Endothelial cell of umbilical vein (primary cell): ENCODE measurements around the gene FBH1. TPM values are rescaled to one million over a fixed set of nuclear protein-coding genes. Genes with fewer than 3 reads are reported as not detected.

Experiments used
- BruUV-seq: library from RNA; stranded (reverse); fragments of 400-500 nt; replicated peaks from 2 replicates; lab custom pipeline; 2021; lab: Mats Ljungman, UMichigan
- CTCF ChIA-PET: fragments of 300-600, 350-600 bp; sonication (Branson Sonifier 250); formaldehyde crosslinking; loops from one replicate; lab custom pipeline; 2021; ENCODE audit warnings: antibody characterized with exemption, inconsistent platforms; lab: Charles Lee
- POLR2A ChIA-PET: fragments of 300-600, 350-600 bp; sonication (Branson Sonifier 250); formaldehyde crosslinking; loops from one replicate; lab custom pipeline; 2021; ENCODE audit warnings: antibody characterized with exemption, inconsistent platforms; lab: Charles Lee
- DNase-seq: peaks from one replicate; pipeline ENCODE4 v3.0.0-alpha.2; 2011; ENCODE audit warnings: low read depth, low spot score
- FAIRE-seq: peaks from 2 replicates; lab custom pipeline; 2011; peaks lifted over from hg19 to GRCh38; lab: Jason Lieb, UNC
- H2AFZ ChIP-seq: 2 replicates; pipeline ENCODE4 v1.6.0; 2012; ENCODE audit warnings: low read depth, low read length, control low read depth, inconsistent platforms
- H3K27ac ChIP-seq: 2 replicates; pipeline ENCODE4 v1.5.1; 2011; ENCODE audit warnings: low read depth, mild to moderate bottlenecking, control low read depth, low read length, moderate library complexity; ENCODE audit not compliant: insufficient read depth
- H3K27me3 ChIP-seq, 2 experiments: 2 replicates each; pipeline versions ENCODE4 v1.6.0 to v1.6.1; 2011; ENCODE audit warnings: low read length in 2 of 2, mixed read lengths in 1 of 2; ENCODE audit not compliant: control insufficient read depth in 2 of 2, insufficient read depth in 2 of 2
- H3K36me3 ChIP-seq, 2 experiments: 2 replicates in 1 of 2; 3 replicates in 1 of 2; pipeline ENCODE4 v1.5.1; 2011; ENCODE audit warnings: low read length in 2 of 2, mild to moderate bottlenecking in 1 of 2, moderate library complexity in 1 of 2; ENCODE audit not compliant: control insufficient read depth in 2 of 2, insufficient read depth in 2 of 2; ENCODE audit errors: extremely low read depth in 1 of 2
- H3K4me1 ChIP-seq: 3 replicates; pipeline ENCODE4 v1.5.1; 2011; ENCODE audit warnings: mild to moderate bottlenecking, low read length; ENCODE audit not compliant: control insufficient read depth, insufficient read depth; ENCODE audit errors: extremely low read depth
- H3K4me2 ChIP-seq: 2 replicates; pipeline ENCODE4 v1.6.1; 2011; ENCODE audit warnings: low read length, control low read depth, mixed read lengths; ENCODE audit not compliant: insufficient read depth
- H3K4me3 ChIP-seq, 3 experiments: fragments of 200-600 bp in 1 of 3; sonication (generic), shearing (Covaris generic) in 1 of 3; replicated peaks in 1 of 3; 2 replicates each; pipeline ENCODE4 v1.5.1; 2011 to 2016; ENCODE audit warnings: control low read depth in 3 of 3, low read length in 3 of 3, mild to moderate bottlenecking in 2 of 3, inconsistent platforms in 1 of 3, low read depth in 1 of 3, moderate library complexity in 1 of 3; ENCODE audit not compliant: insufficient read depth in 1 of 3
- H3K79me2 ChIP-seq: 2 replicates; pipeline ENCODE4 v1.6.0; 2012; ENCODE audit warnings: low read length, inconsistent platforms; ENCODE audit not compliant: control insufficient read depth, insufficient read depth
- H3K9ac ChIP-seq: replicated peaks from 2 replicates; pipeline ENCODE3; 2011; ENCODE audit warnings: low read length, control low read depth; ENCODE audit not compliant: insufficient read depth; ENCODE audit errors: extremely low read depth
- H3K9me1 ChIP-seq: replicated peaks from 3 replicates; pipeline ENCODE4 v1.6.0; 2011; ENCODE audit warnings: mild to moderate bottlenecking, low read length; ENCODE audit not compliant: control insufficient read depth, insufficient read depth; ENCODE audit errors: extremely low read depth
- H3K9me3 ChIP-seq: replicated peaks from 2 replicates; pipeline ENCODE4 v1.5.1; 2012; ENCODE audit warnings: low read length, inconsistent platforms; ENCODE audit not compliant: control insufficient read depth, insufficient read depth
- H4K20me1 ChIP-seq: replicated peaks from 2 replicates; pipeline ENCODE3; 2011; ENCODE audit warnings: mild to moderate bottlenecking, low read length; ENCODE audit not compliant: control insufficient read depth, insufficient read depth; ENCODE audit errors: extremely low read depth
- EZH2 ChIP-seq: IDR thresholded peaks from 2 replicates; pipeline ENCODE4 v1.6.1; 2012; ENCODE audit warnings: borderline replicate concordance, low read depth, mild to moderate bottlenecking, moderate library complexity, low read length, inconsistent platforms; ENCODE audit not compliant: severe bottlenecking
- FOS ChIP-seq: IDR thresholded peaks from 2 replicates; pipeline ENCODE4 v1.6.1; 2011; ENCODE audit warnings: mild to moderate bottlenecking, low read length, moderate library complexity, borderline replicate concordance; ENCODE audit not compliant: insufficient read depth
- GATA2 ChIP-seq: IDR thresholded peaks from 2 replicates; pipeline ENCODE4 v1.7.0; 2011; ENCODE audit warnings: low read depth, mild to moderate bottlenecking, moderate library complexity, mixed read lengths, low read length; ENCODE audit not compliant: insufficient read length, insufficient read depth
- JUN ChIP-seq: IDR thresholded peaks from 2 replicates; pipeline ENCODE4 v1.6.1; 2011; ENCODE audit warnings: borderline replicate concordance, low read depth; ENCODE audit not compliant: insufficient read length, insufficient read depth
- MYC ChIP-seq: IDR thresholded peaks from one replicate; pipeline ENCODE4 v1.6.1; 2011; ENCODE audit warnings: mild to moderate bottlenecking, low read depth, low read length
- POLR2A ChIP-seq: IDR thresholded peaks from 2 replicates; pipeline ENCODE4 v1.6.1; 2012; ENCODE audit warnings: low read depth, mild to moderate bottlenecking, control low read depth, low read length
- POLR2AphosphoS5 ChIP-seq: IDR thresholded peaks from 2 replicates; pipeline ENCODE4 v1.6.1; 2012; ENCODE audit warnings: low read depth, mild to moderate bottlenecking, control low read depth, low read length, moderate library complexity; ENCODE audit not compliant: insufficient read depth
- dilution Hi-C: fragments of 300-500 bp; cut with MboI; formaldehyde crosslinking; loops from one replicate; pipeline ENCODE4 v1.15.0; 2019; ENCODE audit warnings: low sequenced_read_pairs; ENCODE audit not compliant: extremely low pct_ligation_motif_present
- intact Hi-C: fragments of 100-400 bp; cut with micrococcal nuclease; formaldehyde crosslinking; loops from one replicate; pipeline ENCODE4 v1.10.0; 2022
- polyA plus RNA-seq, 4 experiments: library from polyadenylated mRNA; depleted of rRNA in 3 of 4; stranded (reverse) in 3 of 4; unstranded in 1 of 4; fragments of >200 nt; gene quantifications; 2 replicates each; pipeline versions ENCODE4 v1.2.1 to v1.2.3, GENCODE V29; 2011 to 2012; ENCODE audit warnings: missing spikeins in 1 of 4
- total RNA-seq: library from RNA; stranded (reverse); gene quantifications from 2 replicates; pipeline ENCODE4 v1.2.3, GENCODE V29; 2021
- TF ChIP-seq, protein P1 (sequence below): IDR thresholded peaks from 2 replicates; pipeline ENCODE4 v1.6.1; 2011; ENCODE audit not compliant: insufficient read depth, insufficient read length
- TF ChIP-seq, protein P2 (sequence below), 2 donors: IDR thresholded peaks; 1 replicate in 1 of 2; 2 replicates in 1 of 2; pipeline ENCODE4 v1.5.1; 2011; ENCODE audit warnings: low read length in 2 of 2, mild to moderate bottlenecking in 2 of 2, moderate library complexity in 2 of 2, control low read depth in 1 of 2, inconsistent platforms in 1 of 2, low read depth in 1 of 2; ENCODE audit not compliant: insufficient read depth in 1 of 2; ENCODE audit errors: extremely low read depth in 1 of 2

The FBH1 gene
- total and polyA plus RNA-seq, 2 donors (not counting 3 experiments of a cell fraction or from before 2014, with no cell fraction given) = 71.4 to 97.0 TPM

DNA sequence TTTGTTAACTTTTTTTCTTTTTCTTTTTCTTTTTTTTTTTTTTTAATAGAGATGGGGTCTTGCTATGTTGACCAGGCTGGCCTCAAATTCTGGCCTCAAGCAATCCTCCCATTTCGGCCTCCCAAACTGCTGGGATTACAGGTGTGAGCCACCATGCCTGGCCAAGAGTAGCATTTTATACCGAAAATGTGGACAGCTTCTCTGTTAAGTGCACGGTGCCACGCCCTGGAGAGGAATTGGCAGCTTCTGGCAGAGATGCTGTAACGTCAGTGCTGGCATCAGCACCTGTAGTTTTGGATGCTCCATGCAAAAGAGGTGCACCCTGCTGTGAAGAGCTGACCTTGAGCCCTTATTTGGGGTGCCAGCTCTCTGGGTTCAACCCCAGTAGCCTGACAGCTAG is 69.1 kb downstream of the FBH1 start:
- no TSS peak for BruUV-seq

More for the DNA sequence above, 69.1 kb downstream of the FBH1 start:
- Histone ChIP-seq H3K4me3 (no peak overlapping the region), H2AFZ (no peak overlapping the region), H3K27ac (no peak overlapping the region), H3K79me2 (no peaks in the 10 kb centered on the region), H3K4me1 (peaks cover 12% of the 10 kb centered on the region), H3K36me3 (peaks cover 0 to 12% of the 10 kb centered on the region in 2 experiments), H3K9me1 (no peaks in the 10 kb centered on the region), H3K4me2 (no peak overlapping the region), H4K20me1 (no peaks in the 10 kb centered on the region), H3K27me3 (no peaks in the 10 kb centered on the region), H3K9me3 (no peaks in the 10 kb centered on the region), H3K9ac (no peak overlapping the region)
- intact Hi-C loops (no loop called here), dilution Hi-C loops (loop anchor here (25.0 kb wide), 1 partner anchor 128 kb away; the partner anchor contains the start of gene RBM17)
- TF ChIP-seq EZH2 = no peak
- TF ChIP-seq JUN = no peak
- no peak for TF ChIP-seq POLR2A
- TF ChIP-seq, protein P1, sequence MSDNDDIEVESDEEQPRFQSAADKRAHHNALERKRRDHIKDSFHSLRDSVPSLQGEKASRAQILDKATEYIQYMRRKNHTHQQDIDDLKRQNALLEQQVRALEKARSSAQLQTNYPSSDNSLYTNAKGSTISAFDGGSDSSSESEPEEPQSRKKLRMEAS = no peak
- TF ChIP-seq GATA2 = no peak
- TF ChIP-seq MYC = no peak
- no peak for TF ChIP-seq FOS
- TF ChIP-seq POLR2AphosphoS5 = no peak
- TF ChIP-seq, protein P2, sequence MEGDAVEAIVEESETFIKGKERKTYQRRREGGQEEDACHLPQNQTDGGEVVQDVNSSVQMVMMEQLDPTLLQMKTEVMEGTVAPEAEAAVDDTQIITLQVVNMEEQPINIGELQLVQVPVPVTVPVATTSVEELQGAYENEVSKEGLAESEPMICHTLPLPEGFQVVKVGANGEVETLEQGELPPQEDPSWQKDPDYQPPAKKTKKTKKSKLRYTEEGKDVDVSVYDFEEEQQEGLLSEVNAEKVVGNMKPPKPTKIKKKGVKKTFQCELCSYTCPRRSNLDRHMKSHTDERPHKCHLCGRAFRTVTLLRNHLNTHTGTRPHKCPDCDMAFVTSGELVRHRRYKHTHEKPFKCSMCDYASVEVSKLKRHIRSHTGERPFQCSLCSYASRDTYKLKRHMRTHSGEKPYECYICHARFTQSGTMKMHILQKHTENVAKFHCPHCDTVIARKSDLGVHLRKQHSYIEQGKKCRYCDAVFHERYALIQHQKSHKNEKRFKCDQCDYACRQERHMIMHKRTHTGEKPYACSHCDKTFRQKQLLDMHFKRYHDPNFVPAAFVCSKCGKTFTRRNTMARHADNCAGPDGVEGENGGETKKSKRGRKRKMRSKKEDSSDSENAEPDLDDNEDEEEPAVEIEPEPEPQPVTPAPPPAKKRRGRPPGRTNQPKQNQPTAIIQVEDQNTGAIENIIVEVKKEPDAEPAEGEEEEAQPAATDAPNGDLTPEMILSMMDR (IDR thresholded peaks at IDR 0.05; ENCODE audit: extremely low read depth in 1 of 2, insufficient read depth in 1 of 2, low read depth in 1 of 2, low read length in 2 of 2) = no peak
- FAIRE-seq (no peak), DNase-seq (no peak)
- ChIA-PET CTCF (interaction anchor here (1.1 to 3.1 kb wide), 4 partner anchors 13 to 443 kb away, joined by 3 to 11 read pairs (median 7); no protein-coding TSS in a partner anchor), POLR2A (no interaction called here)
